ENCODE measurements around the gene XXYLT1. TPM values are rescaled to one million over a fixed set of nuclear protein-coding genes. Genes with fewer than 3 reads are reported as not detected.

XXYLT1 gene
- total RNA-seq, 1 donor from 2014 or later, result 22.3 TPM

GRCh38 chr3:195195321-195196209, 75.4 kb downstream of the XXYLT1 start:
- Mint-ChIP-seq H3K4me3 (ENCODE audit: unreplicated experiment) (peak overlapping the region; percentile 15), H3K27me3 (ENCODE audit: unreplicated experiment) (peaks cover 2% of the 10 kb centered on the region), H3K36me3 (ENCODE audit: unreplicated experiment) (peaks cover 9% of the 10 kb centered on the region), H3K27ac (ENCODE audit: unreplicated experiment) (peak overlapping the region; percentile 72), H3K9me3 (ENCODE audit: unreplicated experiment) (peaks cover 3% of the 10 kb centered on the region), H3K4me1 (ENCODE audit: low read depth, unreplicated experiment) (peaks cover 24% of the 10 kb centered on the region)
- peak; percentile 1 for TF ChIP-seq CTCF (IDR thresholded peaks at IDR 0.05; ENCODE audit: partially characterized antibody, unreplicated experiment)
- peak; percentile 33 for DNase-seq

GRCh38 chr3:195194559-195195206, 76.3 kb downstream of the XXYLT1 start:
- Mint-ChIP-seq H3K27me3 (ENCODE audit: unreplicated experiment) (peaks cover 2% of the 10 kb centered on the region), H3K27ac (ENCODE audit: unreplicated experiment) (peak overlapping the region; percentile 79), H3K36me3 (ENCODE audit: unreplicated experiment) (peaks cover 9% of the 10 kb centered on the region), H3K9me3 (ENCODE audit: unreplicated experiment) (peaks cover 3% of the 10 kb centered on the region), H3K4me1 (ENCODE audit: low read depth, unreplicated experiment) (peaks cover 24% of the 10 kb centered on the region), H3K4me3 (ENCODE audit: unreplicated experiment) (no peak overlapping the region)
- no peak for TF ChIP-seq CTCF (IDR thresholded peaks at IDR 0.05; ENCODE audit: partially characterized antibody, unreplicated experiment)
- DNase-seq, result no peak

GRCh38 chr3:195191580-195191979, 79.4 kb downstream of the XXYLT1 start:
- TF ChIP-seq CTCF (IDR thresholded peaks at IDR 0.05; ENCODE audit: partially characterized antibody, unreplicated experiment), result no peak

GRCh38 chr3:195189821-195190220, 81.1 kb downstream of the XXYLT1 start:
- H3K27ac Mint-ChIP-seq (ENCODE audit: unreplicated experiment), result no peak overlapping the region

More at GRCh38 chr3:195191580-195191979, 79.4 kb downstream of the XXYLT1 start:
- no peak overlapping the region for H3K27ac Mint-ChIP-seq (ENCODE audit: unreplicated experiment)
- DNase-seq, result no peak
- peaks cover under 1% of the 10 kb centered on the region for H3K27me3 Mint-ChIP-seq (ENCODE audit: unreplicated experiment)
- no peak overlapping the region for H3K4me3 Mint-ChIP-seq (ENCODE audit: unreplicated experiment)
- H3K4me1 Mint-ChIP-seq (ENCODE audit: low read depth, unreplicated experiment), result peaks cover 25% of the 10 kb centered on the region
- peaks cover 4% of the 10 kb centered on the region for H3K9me3 Mint-ChIP-seq (ENCODE audit: unreplicated experiment)
- peaks cover 9% of the 10 kb centered on the region for H3K36me3 Mint-ChIP-seq (ENCODE audit: unreplicated experiment)

More at GRCh38 chr3:195189821-195190220, 81.1 kb downstream of the XXYLT1 start:
- Mint-ChIP-seq H3K9me3 (ENCODE audit: unreplicated experiment) (peaks cover 4% of the 10 kb centered on the region), H3K27me3 (ENCODE audit: unreplicated experiment) (peaks cover 1% of the 10 kb centered on the region), H3K4me1 (ENCODE audit: low read depth, unreplicated experiment) (peaks cover 16% of the 10 kb centered on the region), H3K36me3 (ENCODE audit: unreplicated experiment) (peaks cover 9% of the 10 kb centered on the region), H3K4me3 (ENCODE audit: unreplicated experiment) (no peak overlapping the region)
- DNase-seq, result no peak
- no peak for TF ChIP-seq CTCF (IDR thresholded peaks at IDR 0.05; ENCODE audit: partially characterized antibody, unreplicated experiment)

All from glutamatergic neuron (in vitro differentiated cells).